Body of pancreas (tissue), 4 donors: ENCODE data around the gene GRIP2. TPM values are rescaled to one million over a fixed set of nuclear protein-coding genes. Genes with fewer than 3 reads are reported as not detected.

Experiments used
- ATAC-seq: fragments of 150-250 bp; one replicate; pipeline ENCODE4 v1.9.1; 2016
- DNase-seq, 4 donors: peaks; one replicate each; pipeline ENCODE4 v3.0.0-alpha.2; 2019
- H3K27ac ChIP-seq, 4 donors: fragments of 200-600 bp; sonication (generic); 1 replicate in 3 of 4; 2 replicates in 1 of 4; pipeline versions ENCODE4 v1.5.1 to v1.6.1; 2016 to 2019; ENCODE audit warnings: mild to moderate bottlenecking in 1 of 4, mixed read lengths in 1 of 4, moderate library complexity in 1 of 4
- H3K27me3 ChIP-seq, 2 donors: fragments of 200-600 bp; sonication (generic); one replicate each; pipeline ENCODE4 v1.6.0; 2016; ENCODE audit warnings: mild to moderate bottlenecking in 1 of 2
- H3K36me3 ChIP-seq, 2 donors: fragments of 200-600 bp; sonication (generic); replicated peaks in 1 of 2; 2 replicates each; pipeline ENCODE4 v1.5.1; 2016; ENCODE audit warnings: low read depth in 2 of 2; ENCODE audit not compliant: insufficient read depth in 1 of 2
- H3K4me1 ChIP-seq: fragments of 200-600 bp; sonication (generic); one replicate; pipeline ENCODE4 v1.6.0; 2016
- H3K4me3 ChIP-seq, 2 donors: fragments of 200-600 bp; sonication (generic); 1 replicate in 1 of 2; 2 replicates in 1 of 2; pipeline ENCODE4 v1.5.1; 2016 to 2019
- H3K9me3 ChIP-seq, 3 donors: fragments of 200-600 bp; sonication (generic); 1 replicate in 2 of 3; 2 replicates in 1 of 3; pipeline ENCODE4 v1.5.1; 2016
- POLR2A ChIP-seq, 3 donors: fragments of 450-650 bp; IDR thresholded peaks; one replicate each; pipeline ENCODE4 v1.6.1; 2016; ENCODE audit warnings: antibody characterized with exemption in 3 of 3, mild to moderate bottlenecking in 2 of 3
- WGBS, 2 donors: methylation state at CpG; one replicate each; pipeline ENCODE4 v1.1.5; 2017; 5-methylcytosine and 5-hydroxymethylcytosine counted together
- intact Hi-C: fragments of 100-400 bp; cut with DNase I; formaldehyde crosslinking; loops from one replicate; pipeline ENCODE4 v1.15.1; 2023
- total RNA-seq, 2 donors: library from RNA; depleted of rRNA; stranded (reverse); fragments of >200 nt; gene quantifications; one replicate each; pipeline ENCODE4 v1.1.0, GENCODE V29; 2016
- TF ChIP-seq, protein P1 (sequence below), 7 experiments: fragments of 450-650 bp in 4 of 7; fragments of 200-600 bp in 3 of 7; sonication (generic) in 3 of 7; IDR thresholded peaks; one replicate each; pipeline ENCODE4 v1.5.1; 2016 to 2019; ENCODE audit warnings: antibody characterized with exemption in 7 of 7

The GRIP2 gene
- total RNA-seq, 2 donors from 2014 or later = 0.26 to 0.99 TPM

DNA sequence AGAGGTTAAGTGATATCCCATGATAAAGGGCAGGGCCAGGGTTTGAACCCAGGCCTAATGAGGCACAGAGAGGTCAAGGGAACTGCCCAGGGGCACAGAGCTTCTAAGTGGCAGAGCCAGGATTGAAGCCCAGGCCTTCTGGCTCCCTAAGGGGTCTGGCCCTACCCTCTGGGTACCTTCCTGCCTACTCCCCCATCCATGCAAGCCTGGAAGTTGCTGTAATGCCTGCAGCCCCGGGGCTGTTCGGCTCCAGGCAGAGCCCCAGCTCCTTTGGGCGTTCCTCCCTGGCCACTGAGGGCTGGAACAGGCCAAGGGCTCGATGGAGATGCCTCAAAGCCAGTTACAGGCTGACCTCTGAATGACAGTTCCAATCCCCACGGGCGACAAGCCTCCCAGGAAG is 4.5 kb downstream of the GRIP2 start:
- no peak for ATAC-seq
- Histone ChIP-seq H3K36me3 (no peaks in the 10 kb centered on the region), H3K4me3 (no peak overlapping the region), H3K4me1 (peaks cover 11% of the 10 kb centered on the region), H3K27ac (no peak overlapping the region), H3K9me3 (no peaks in the 10 kb centered on the region), H3K27me3 (no peaks in the 10 kb centered on the region)
- TF ChIP-seq, protein P1, sequence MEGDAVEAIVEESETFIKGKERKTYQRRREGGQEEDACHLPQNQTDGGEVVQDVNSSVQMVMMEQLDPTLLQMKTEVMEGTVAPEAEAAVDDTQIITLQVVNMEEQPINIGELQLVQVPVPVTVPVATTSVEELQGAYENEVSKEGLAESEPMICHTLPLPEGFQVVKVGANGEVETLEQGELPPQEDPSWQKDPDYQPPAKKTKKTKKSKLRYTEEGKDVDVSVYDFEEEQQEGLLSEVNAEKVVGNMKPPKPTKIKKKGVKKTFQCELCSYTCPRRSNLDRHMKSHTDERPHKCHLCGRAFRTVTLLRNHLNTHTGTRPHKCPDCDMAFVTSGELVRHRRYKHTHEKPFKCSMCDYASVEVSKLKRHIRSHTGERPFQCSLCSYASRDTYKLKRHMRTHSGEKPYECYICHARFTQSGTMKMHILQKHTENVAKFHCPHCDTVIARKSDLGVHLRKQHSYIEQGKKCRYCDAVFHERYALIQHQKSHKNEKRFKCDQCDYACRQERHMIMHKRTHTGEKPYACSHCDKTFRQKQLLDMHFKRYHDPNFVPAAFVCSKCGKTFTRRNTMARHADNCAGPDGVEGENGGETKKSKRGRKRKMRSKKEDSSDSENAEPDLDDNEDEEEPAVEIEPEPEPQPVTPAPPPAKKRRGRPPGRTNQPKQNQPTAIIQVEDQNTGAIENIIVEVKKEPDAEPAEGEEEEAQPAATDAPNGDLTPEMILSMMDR (IDR thresholded peaks at IDR 0.05) = no peak
- no peak for TF ChIP-seq POLR2A (IDR thresholded peaks at IDR 0.05)
- no peak for DNase-seq
- intact Hi-C loops = no loop called here
- WGBS, 2 donors = 67 to 82% methylated on average over 6 of the region's 6 CpGs

DNA sequence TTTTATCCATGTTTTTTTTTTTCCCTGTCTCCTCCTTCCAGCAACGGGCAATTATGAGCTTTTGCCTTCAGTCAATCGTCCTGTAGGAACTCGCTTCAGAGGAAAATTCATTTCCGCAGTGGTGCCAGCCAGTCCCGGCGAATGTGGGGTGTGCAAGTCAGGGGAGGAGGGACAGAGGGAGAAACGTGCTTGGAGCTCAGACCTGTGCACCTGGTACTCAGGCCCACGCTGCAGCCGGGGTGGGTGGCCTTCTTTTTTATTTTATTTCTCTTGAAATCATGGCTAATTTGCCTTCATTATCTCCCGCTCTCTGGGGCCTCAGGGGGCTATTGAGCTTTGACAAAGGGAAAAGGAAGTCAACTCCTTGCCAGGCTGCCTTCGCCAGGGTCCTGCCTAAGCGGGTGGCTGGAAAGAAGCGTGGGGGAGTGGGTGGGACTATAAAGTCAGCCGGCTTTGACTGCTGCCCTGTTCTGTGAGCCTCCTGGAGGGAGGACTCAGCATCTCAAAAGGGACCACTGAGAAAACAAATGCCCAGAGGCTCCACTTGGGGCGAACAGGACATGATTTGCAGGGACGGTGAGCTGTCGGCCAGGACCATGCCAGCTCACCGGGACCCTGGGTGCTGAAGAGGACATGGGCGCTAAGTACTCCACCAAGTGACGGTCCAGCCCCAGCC is 5.5 kb downstream of the GRIP2 start:
- no peak for TF ChIP-seq POLR2A (IDR thresholded peaks at IDR 0.05)
- TF ChIP-seq, protein P1 (IDR thresholded peaks at IDR 0.05) = no peak
- intact Hi-C loops = no loop called here
- no peaks in the 10 kb centered on the region for H3K9me3 ChIP-seq
- no peaks in the 10 kb centered on the region for H3K27me3 ChIP-seq
- DNase-seq = no peak
- no peak overlapping the region for H3K4me3 ChIP-seq
- H3K27ac ChIP-seq = no peak overlapping the region
- no peak for ATAC-seq
- H3K36me3 ChIP-seq = no peaks in the 10 kb centered on the region
- peaks cover 11% of the 10 kb centered on the region for H3K4me1 ChIP-seq
- 57 to 62% methylated on average over 20 of the region's 20 CpGs for WGBS, 2 donors

DNA sequence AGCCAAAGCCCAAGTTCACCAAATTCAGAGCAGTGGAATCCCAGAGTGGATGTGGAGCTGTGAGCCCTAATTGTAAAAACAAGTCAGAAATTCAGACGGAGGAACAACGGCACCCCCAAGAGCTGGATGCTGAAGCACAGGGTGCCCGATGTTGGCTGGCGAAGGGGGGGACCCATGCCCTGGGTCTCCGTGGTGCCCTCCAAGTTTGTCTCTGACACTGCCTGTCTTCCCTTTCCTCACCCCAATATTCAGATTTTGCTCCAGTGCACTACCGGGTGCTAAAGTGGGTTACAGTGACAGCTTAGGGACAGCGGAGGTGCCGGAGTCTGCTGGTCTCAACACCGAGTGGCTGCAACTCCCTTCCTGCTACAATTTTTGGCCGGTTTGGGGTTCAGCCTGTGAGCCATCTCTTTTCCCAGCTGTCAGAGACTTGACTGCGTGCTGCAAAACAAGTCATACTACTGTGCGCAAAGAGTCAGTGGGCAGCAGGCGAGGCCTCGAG is 6.6 kb downstream of the GRIP2 start:
- H3K27ac ChIP-seq = no peak overlapping the region
- 86 to 87% methylated on average over 4 to 14 of the region's 14 CpGs for WGBS, 2 donors
- TF ChIP-seq, protein P1 (IDR thresholded peaks at IDR 0.05) = no peak
- TF ChIP-seq POLR2A (IDR thresholded peaks at IDR 0.05) = no peak
- H3K4me3 ChIP-seq = no peak overlapping the region
- ATAC-seq = no peak
- no peak for DNase-seq
- peaks cover 11% of the 10 kb centered on the region for H3K4me1 ChIP-seq
- no peaks in the 10 kb centered on the region for H3K27me3 ChIP-seq
- no peaks in the 10 kb centered on the region for H3K9me3 ChIP-seq
- intact Hi-C loops = no loop called here
- no peaks in the 10 kb centered on the region for H3K36me3 ChIP-seq

DNA sequence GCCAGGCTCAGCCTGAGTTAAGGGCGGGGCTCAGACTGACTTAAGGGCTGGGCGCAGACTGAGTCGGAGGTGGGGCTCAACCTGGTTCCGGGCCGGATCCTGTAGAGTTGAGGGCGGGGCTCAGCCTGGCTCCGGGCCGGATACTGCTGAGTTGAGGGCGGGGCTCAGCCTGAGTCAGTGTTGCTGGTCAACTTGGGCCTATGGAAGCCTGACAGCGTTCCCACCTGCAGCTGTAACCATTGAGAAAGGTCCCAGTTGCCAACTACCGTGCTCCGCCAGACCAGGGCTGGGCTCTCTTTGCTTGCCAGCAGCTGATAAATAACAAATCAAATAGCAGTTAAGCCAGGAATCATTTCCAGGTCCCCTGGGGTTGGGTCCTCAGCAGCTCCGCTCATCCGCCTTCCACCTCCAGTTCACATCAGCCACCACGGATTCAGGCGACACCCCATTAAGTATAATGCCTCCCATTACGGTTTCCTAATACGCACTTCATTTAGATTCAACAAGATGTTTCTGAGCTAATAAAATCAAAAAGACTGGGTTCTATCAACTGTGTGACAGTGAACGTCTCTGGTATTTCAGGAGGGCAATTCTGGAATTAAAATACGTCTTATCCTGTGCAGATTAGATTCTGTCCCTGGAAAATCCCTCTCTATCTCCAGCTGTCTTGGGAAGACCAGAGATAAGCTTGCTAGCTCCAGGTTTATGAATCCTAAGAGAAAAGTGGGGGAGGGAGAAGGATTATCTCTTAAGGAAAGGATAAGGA is 7.3 kb downstream of the GRIP2 start:
- Histone ChIP-seq H3K4me1 (peaks cover 11% of the 10 kb centered on the region), H3K27me3 (no peaks in the 10 kb centered on the region), H3K9me3 (no peaks in the 10 kb centered on the region), H3K36me3 (no peaks in the 10 kb centered on the region), H3K4me3 (no peak overlapping the region), H3K27ac (peak overlapping the region in 1 of 4 donors; percentile 12)
- intact Hi-C loops = no loop called here
- TF ChIP-seq, protein P1 (IDR thresholded peaks at IDR 0.05) = no peak
- no peak for TF ChIP-seq POLR2A (IDR thresholded peaks at IDR 0.05)
- DNase-seq = peak; percentile 76 to 93 (median 88)
- ATAC-seq = peak; percentile 97
- WGBS, 2 donors = 35% methylated on average over 13 to 20 of the region's 20 CpGs
